Neural cell (in vitro differentiated cells): ENCODE data around the gene GAPVD1. TPM values are rescaled to one million over a fixed set of nuclear protein-coding genes. Genes with fewer than 3 reads are reported as not detected.

Experiments used
- H2AFZ ChIP-seq: fragments of 200-600, 300-800 bp; sonication (generic), shearing (Covaris generic); 2 replicates; pipeline ENCODE4 v1.6.0; 2014; ENCODE audit warnings: low read depth, mild to moderate bottlenecking, antibody characterized with exemption, low read length, moderate library complexity
- H3F3A ChIP-seq: fragments of 200-600 bp; shearing (Covaris generic); 2 replicates; pipeline ENCODE4 v1.6.1; 2016; ENCODE audit warnings: mild to moderate bottlenecking, moderate library complexity, mixed read lengths, antibody characterized with exemption, low read length; ENCODE audit not compliant: insufficient read depth, poor library complexity, severe bottlenecking
- H3K27ac ChIP-seq: fragments of 200-600, 300-800 bp; sonication (generic), shearing (Covaris generic); 2 replicates; pipeline ENCODE4 v1.5.1; 2014; ENCODE audit warnings: mild to moderate bottlenecking, low read length, moderate library complexity
- H3K27me3 ChIP-seq: fragments of 300-800, 200-600 bp; sonication (generic), shearing (Covaris generic); 2 replicates; pipeline ENCODE4 v1.6.0; 2014; ENCODE audit warnings: mild to moderate bottlenecking, low read depth, low read length, moderate library complexity; ENCODE audit not compliant: insufficient read depth
- H3K36me3 ChIP-seq: fragments of 300-800, 200-600 bp; sonication (generic), shearing (Covaris generic); 2 replicates; pipeline ENCODE4 v1.5.1; 2014; ENCODE audit warnings: mild to moderate bottlenecking, antibody characterized with exemption, low read length, moderate library complexity; ENCODE audit not compliant: insufficient read depth
- H3K4me2 ChIP-seq: fragments of 300-800, 200-600 bp; sonication (generic), shearing (Covaris generic); 2 replicates; pipeline ENCODE4 v1.6.0; 2014; ENCODE audit warnings: mild to moderate bottlenecking, low read length
- H3K4me3 ChIP-seq: fragments of 300-800, 200-600 bp; sonication (generic), shearing (Covaris generic); 2 replicates; pipeline ENCODE4 v1.5.1; 2014; ENCODE audit warnings: mild to moderate bottlenecking, low read length, moderate library complexity
- H3K79me2 ChIP-seq: fragments of 200-600 bp; shearing (Covaris generic); replicated peaks from 2 replicates; pipeline ENCODE4 v1.6.0; 2014; ENCODE audit warnings: mild to moderate bottlenecking, low read length, moderate library complexity; ENCODE audit not compliant: insufficient read depth
- H3K9ac ChIP-seq: fragments of 300-800, 200-600 bp; sonication (generic), shearing (Covaris generic); 2 replicates; pipeline ENCODE4 v1.6.1; 2016; ENCODE audit warnings: mild to moderate bottlenecking, low read length, mixed read lengths
- H3K9me2 ChIP-seq: fragments of 200-600 bp; shearing (Covaris generic); 2 replicates; pipeline ENCODE4 v1.6.1; 2016; ENCODE audit warnings: mild to moderate bottlenecking, low read length, mixed read lengths; ENCODE audit not compliant: insufficient read depth
- H3K9me3 ChIP-seq: fragments of 200-600, 300-800 bp; sonication (generic), shearing (Covaris generic); 2 replicates; pipeline ENCODE4 v1.6.1; 2016; ENCODE audit warnings: mild to moderate bottlenecking, mixed run types, low read length, moderate library complexity, mixed read lengths
- H4K20me1 ChIP-seq: fragments of 200-600 bp; shearing (Covaris generic); 2 replicates; pipeline ENCODE4 v1.6.1; 2016; ENCODE audit warnings: mild to moderate bottlenecking, mixed run types; ENCODE audit not compliant: insufficient read depth
- CTCF ChIP-seq: fragments of 450-650 bp; IDR thresholded peaks from 2 replicates; pipeline ENCODE4 v1.5.1; 2014; ENCODE audit warnings: antibody characterized with exemption, mild to moderate bottlenecking, moderate library complexity; ENCODE audit not compliant: poor library complexity, severe bottlenecking
- EP300 ChIP-seq: fragments of 450-650 bp; conservative IDR thresholded peaks from 2 replicates; pipeline ENCODE4 v1.6.1; 2014; ENCODE audit warnings: antibody characterized with exemption, mild to moderate bottlenecking, moderate library complexity; ENCODE audit not compliant: poor library complexity, severe bottlenecking
- EZH2 ChIP-seq: fragments of 200-600, 300-800 bp; shearing (Covaris generic), sonication (generic); IDR thresholded peaks from 2 replicates; pipeline ENCODE4 v1.6.1; 2014; ENCODE audit warnings: antibody characterized with exemption, low read length, borderline replicate concordance, mild to moderate bottlenecking; ENCODE audit not compliant: insufficient read depth, poor library complexity, severe bottlenecking
- MXI1 ChIP-seq: fragments of 450-650 bp; conservative IDR thresholded peaks from 2 replicates; pipeline ENCODE4 v1.6.1; 2014; ENCODE audit warnings: antibody characterized with exemption, mild to moderate bottlenecking; ENCODE audit not compliant: poor library complexity, severe bottlenecking
- POLR2AphosphoS5 ChIP-seq: IDR thresholded peaks from 2 replicates; pipeline ENCODE4 v1.6.1; 2012
- RAD21 ChIP-seq: fragments of 450-650 bp; conservative IDR thresholded peaks from 2 replicates; pipeline ENCODE4 v1.6.1; 2014; ENCODE audit warnings: antibody characterized with exemption, mild to moderate bottlenecking, moderate library complexity
- REST ChIP-seq: IDR thresholded peaks from 2 replicates; pipeline ENCODE4 v1.6.1; 2012; ENCODE audit warnings: borderline replicate concordance
- SMC3 ChIP-seq: fragments of 450-650 bp; conservative IDR thresholded peaks from 2 replicates; pipeline ENCODE4 v1.6.1; 2014; ENCODE audit warnings: antibody characterized with exemption, mild to moderate bottlenecking, moderate library complexity; ENCODE audit not compliant: poor library complexity
- TAF1 ChIP-seq: IDR thresholded peaks from 2 replicates; pipeline ENCODE4 v1.6.1; 2012; ENCODE audit warnings: low read depth
- polyA plus RNA-seq: library from polyadenylated mRNA; depleted of rRNA; stranded (reverse); fragments of >200 nt; gene quantifications from 2 replicates; pipeline ENCODE4 v1.2.3, GENCODE V29; 2014

The GAPVD1 gene
- polyA plus RNA-seq, 1 donor from 2014 or later: 49.2 TPM

- no peaks in the 10 kb centered on the region for H3K9me2 ChIP-seq
- no peak overlapping the region for H3K9ac ChIP-seq
- H3K36me3 ChIP-seq: no peaks in the 10 kb centered on the region
- H3K27ac ChIP-seq: no peak overlapping the region
- no peak overlapping the region for H2AFZ ChIP-seq
- H3F3A ChIP-seq: no peaks in the 10 kb centered on the region
- H4K20me1 ChIP-seq: no peaks in the 10 kb centered on the region
- TF ChIP-seq RAD21 (no peak), SMC3 (no peak), POLR2AphosphoS5 (no peak), EZH2 (no peak), CTCF (no peak), TAF1 (no peak), REST (no peak), MXI1 (no peak), EP300 (no peak)
- no peak overlapping the region for H3K4me3 ChIP-seq
- H3K9me3 ChIP-seq: no peaks in the 10 kb centered on the region
- peaks cover 22% of the 10 kb centered on the region for H3K79me2 ChIP-seq
- H3K4me2 ChIP-seq: no peak overlapping the region
- H3K27me3 ChIP-seq: no peaks in the 10 kb centered on the region
These were observed 2.6 kb upstream of the GAPVD1 start for GRCh38 chr9:125258832-125259534.

- H3F3A ChIP-seq: no peaks in the 10 kb centered on the region
- H3K36me3 ChIP-seq: no peaks in the 10 kb centered on the region
- H3K9me3 ChIP-seq: no peaks in the 10 kb centered on the region
- no peaks in the 10 kb centered on the region for H3K27me3 ChIP-seq
- no peaks in the 10 kb centered on the region for H3K9me2 ChIP-seq
- H2AFZ ChIP-seq: no peak overlapping the region
- no peak overlapping the region for H3K4me2 ChIP-seq
- H3K4me3 ChIP-seq: no peak overlapping the region
- no peak overlapping the region for H3K9ac ChIP-seq
- peaks cover 31% of the 10 kb centered on the region for H3K79me2 ChIP-seq
- H4K20me1 ChIP-seq: no peaks in the 10 kb centered on the region
- TF ChIP-seq EZH2: no peak
- no peak for TF ChIP-seq EP300
- TF ChIP-seq REST: no peak
- no peak for TF ChIP-seq RAD21
- TF ChIP-seq SMC3: no peak
- TF ChIP-seq MXI1: no peak
- TF ChIP-seq POLR2AphosphoS5: no peak
- no peak for TF ChIP-seq TAF1
- no peak for TF ChIP-seq CTCF
- H3K27ac ChIP-seq: no peak overlapping the region
These were observed 1.1 kb upstream of the GAPVD1 start for GRCh38 chr9:125260561-125260960.
